HFFc6 (cell line): ENCODE results near the gene PSMD14. TPM values are rescaled to one million over a fixed set of nuclear protein-coding genes. Genes with fewer than 3 reads are reported as not detected.
"Not testable (repeated sequence)": the region's sequence is repeated elsewhere in the genome, so short reads cannot be mapped to it uniquely, and the experiment has no call there.

Experiments
- DNase-seq: peaks from one replicate; pipeline ENCODE4 v3.0.0-alpha.2; 2018
- H3K27ac Mint-ChIP-seq: 2 replicates; pipeline ENCODE4 v1.8.0; 2020; ENCODE audit warnings: mild to moderate bottlenecking, mixed read lengths
- H3K27me3 Mint-ChIP-seq: 2 replicates; pipeline ENCODE4 v1.8.0; 2021; ENCODE audit warnings: mild to moderate bottlenecking, moderate library complexity, mixed read lengths; ENCODE audit not compliant: insufficient read depth
- H3K36me3 Mint-ChIP-seq: 2 replicates; pipeline ENCODE4 v1.8.0; 2021; ENCODE audit warnings: low read depth, mixed read lengths
- H3K4me1 Mint-ChIP-seq: 2 replicates; pipeline ENCODE4 v1.8.0; 2020; ENCODE audit warnings: low read depth, mixed read lengths
- H3K4me3 Mint-ChIP-seq: 2 replicates; pipeline ENCODE4 v1.8.0; 2020; ENCODE audit warnings: mild to moderate bottlenecking, moderate library complexity, mixed read lengths
- H3K9me3 Mint-ChIP-seq: 2 replicates; pipeline ENCODE4 v1.8.0; 2020; ENCODE audit warnings: mild to moderate bottlenecking, mixed read lengths
- long read RNA-seq: library from polyadenylated mRNA; unstranded; transcript quantifications from one replicate; pipeline ENCODE4 v2.0.0, GENCODE V29; 2019
- total RNA-seq, 6 experiments: library from RNA; stranded (reverse); fragmentation: NEBNext Ultra II Directional; extraction: Animal tissue kit (Norgen Biotek cat#: 25700); gene quantifications; 2 replicates in 1 of 6; 3 replicates in 5 of 6; pipeline ENCODE4 v1.2.3, GENCODE V29; 2021
- TF ChIP-seq, protein P1 (sequence below): fragments of 200-600 bp; sonication (generic); IDR thresholded peaks from 2 replicates; pipeline ENCODE4 v1.5.0; 2021; ENCODE audit warnings: antibody characterized with exemption, mild to moderate bottlenecking

PSMD14 gene
- total RNA-seq, result 10 to 100 TPM; 74.7 to 88.8 (median 78.7) TPM
- long read RNA-seq, transcript PSMD14-201 (12 exons, 1,954 nt), result major isoform, 146 of 166 reads
- long read RNA-seq, partial matches to known transcripts, result 13 of 166 reads
- long read RNA-seq, other reads (novel, unspliced or antisense), result 7 of 166 reads

DNA sequence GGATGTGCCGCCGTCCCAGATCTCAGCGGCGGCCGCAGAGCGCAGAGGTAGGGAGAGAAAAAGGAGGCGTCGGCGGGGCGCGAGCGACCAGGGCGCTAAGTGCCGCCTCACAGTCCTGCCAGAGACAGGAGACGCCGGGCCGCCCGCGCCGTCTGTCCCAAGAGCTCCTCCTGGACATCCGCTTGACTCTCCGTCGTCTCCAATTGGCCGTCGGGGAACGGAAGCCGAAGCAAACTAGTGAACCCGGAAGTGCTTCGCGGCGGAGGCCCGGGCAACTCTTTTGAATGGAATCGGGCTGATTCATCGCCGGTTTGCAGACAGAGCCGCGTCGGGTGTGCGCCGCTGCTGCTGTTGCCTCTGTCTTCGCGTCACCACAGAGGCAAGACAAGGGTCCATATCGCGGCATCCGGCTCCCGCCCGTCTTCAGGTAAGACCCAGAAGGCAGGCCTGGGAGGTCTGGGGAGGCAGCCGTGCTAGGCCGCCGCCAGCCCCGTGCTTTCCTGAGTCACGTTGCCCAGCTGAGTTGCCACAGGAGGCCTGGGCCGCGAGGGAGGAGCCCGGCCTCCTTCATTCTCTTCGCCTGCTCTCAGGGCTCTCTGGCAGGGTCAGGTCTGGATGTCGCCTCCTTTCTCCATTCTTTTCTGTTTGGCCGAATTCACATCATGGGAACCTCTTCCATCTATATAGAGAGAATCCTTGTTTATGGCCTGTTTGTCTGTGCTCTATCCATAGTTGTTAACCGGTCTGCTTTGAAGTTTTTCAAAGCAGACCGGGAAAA is at the start of gene PSMD14:
Gene PSMD14 (plus strand): TSS at position 248 of the 778 bp plus-strand sequence. CDS start 10,401 bp downstream, outside the sequence.
- peak within 1 kb of the TSS; percentile 94 for H3K4me3 Mint-ChIP-seq
- H3K27ac Mint-ChIP-seq, result peak within 1 kb of the TSS; percentile 96
- H3K27me3 Mint-ChIP-seq, result peaks cover 2% of the 10 kb centered on the region; the same call in 1 of the 2 replicates
- DNase-seq, result peak; percentile 96
- TF ChIP-seq, protein P1, sequence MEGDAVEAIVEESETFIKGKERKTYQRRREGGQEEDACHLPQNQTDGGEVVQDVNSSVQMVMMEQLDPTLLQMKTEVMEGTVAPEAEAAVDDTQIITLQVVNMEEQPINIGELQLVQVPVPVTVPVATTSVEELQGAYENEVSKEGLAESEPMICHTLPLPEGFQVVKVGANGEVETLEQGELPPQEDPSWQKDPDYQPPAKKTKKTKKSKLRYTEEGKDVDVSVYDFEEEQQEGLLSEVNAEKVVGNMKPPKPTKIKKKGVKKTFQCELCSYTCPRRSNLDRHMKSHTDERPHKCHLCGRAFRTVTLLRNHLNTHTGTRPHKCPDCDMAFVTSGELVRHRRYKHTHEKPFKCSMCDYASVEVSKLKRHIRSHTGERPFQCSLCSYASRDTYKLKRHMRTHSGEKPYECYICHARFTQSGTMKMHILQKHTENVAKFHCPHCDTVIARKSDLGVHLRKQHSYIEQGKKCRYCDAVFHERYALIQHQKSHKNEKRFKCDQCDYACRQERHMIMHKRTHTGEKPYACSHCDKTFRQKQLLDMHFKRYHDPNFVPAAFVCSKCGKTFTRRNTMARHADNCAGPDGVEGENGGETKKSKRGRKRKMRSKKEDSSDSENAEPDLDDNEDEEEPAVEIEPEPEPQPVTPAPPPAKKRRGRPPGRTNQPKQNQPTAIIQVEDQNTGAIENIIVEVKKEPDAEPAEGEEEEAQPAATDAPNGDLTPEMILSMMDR, result no peak; the same call in 1 of the 2 replicates
- peaks cover 35% of the 10 kb centered on the region for H3K36me3 Mint-ChIP-seq
- peaks cover 40% of the 10 kb centered on the region for H3K4me1 Mint-ChIP-seq
- peaks cover 14% of the 10 kb centered on the region for H3K9me3 Mint-ChIP-seq

DNA sequence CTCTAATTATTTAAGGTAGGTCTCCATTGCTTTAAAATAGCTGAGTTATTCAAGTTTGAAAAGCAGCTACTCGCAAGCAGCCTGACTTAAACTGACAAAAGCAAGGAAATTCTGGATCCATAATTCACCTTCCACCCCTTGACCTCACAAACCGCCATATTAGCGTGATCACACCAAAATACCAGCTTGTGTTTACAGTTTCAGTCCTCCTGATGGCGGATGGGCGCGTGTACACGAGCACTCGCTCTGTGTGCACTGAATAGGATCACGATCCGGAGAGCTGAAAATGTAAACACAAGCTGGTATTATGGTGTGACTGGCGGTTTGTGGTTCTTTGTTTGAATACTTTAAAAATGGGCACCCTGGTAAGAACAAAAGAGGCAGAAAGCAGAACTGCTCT is 42.4 kb upstream of the PSMD14 start:
- no peaks in the 10 kb centered on the region for H3K36me3 Mint-ChIP-seq
- no peaks in the 10 kb centered on the region for H3K9me3 Mint-ChIP-seq
- H3K4me3 Mint-ChIP-seq, result no peak overlapping the region
- H3K27ac Mint-ChIP-seq, result no peak overlapping the region
- peaks cover 8% of the 10 kb centered on the region for H3K27me3 Mint-ChIP-seq
- no peaks in the 10 kb centered on the region for H3K4me1 Mint-ChIP-seq
- DNase-seq, result no peak
- TF ChIP-seq, protein P1, result no peak

DNA sequence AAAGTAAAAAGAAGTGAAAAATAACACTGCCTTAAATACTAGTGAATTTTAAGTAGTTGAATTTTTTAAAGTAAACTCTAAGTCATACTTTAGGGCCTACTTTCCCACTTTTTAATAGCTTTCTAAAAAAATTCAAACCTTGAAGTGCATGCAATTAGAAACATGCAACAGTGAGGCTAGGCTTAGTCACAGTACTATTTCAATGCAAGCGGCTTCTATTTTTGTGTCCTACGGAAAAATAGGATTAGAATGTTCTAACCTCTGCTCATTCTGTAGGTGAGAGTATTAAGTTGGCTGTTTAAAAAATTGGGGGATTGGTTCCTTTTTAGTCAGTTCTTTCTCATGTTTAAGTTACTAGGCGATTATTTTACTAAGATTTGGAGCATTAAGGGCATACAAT is 39.1 kb upstream of the PSMD14 start:
- H3K36me3 Mint-ChIP-seq, result no peaks in the 10 kb centered on the region

DNA sequence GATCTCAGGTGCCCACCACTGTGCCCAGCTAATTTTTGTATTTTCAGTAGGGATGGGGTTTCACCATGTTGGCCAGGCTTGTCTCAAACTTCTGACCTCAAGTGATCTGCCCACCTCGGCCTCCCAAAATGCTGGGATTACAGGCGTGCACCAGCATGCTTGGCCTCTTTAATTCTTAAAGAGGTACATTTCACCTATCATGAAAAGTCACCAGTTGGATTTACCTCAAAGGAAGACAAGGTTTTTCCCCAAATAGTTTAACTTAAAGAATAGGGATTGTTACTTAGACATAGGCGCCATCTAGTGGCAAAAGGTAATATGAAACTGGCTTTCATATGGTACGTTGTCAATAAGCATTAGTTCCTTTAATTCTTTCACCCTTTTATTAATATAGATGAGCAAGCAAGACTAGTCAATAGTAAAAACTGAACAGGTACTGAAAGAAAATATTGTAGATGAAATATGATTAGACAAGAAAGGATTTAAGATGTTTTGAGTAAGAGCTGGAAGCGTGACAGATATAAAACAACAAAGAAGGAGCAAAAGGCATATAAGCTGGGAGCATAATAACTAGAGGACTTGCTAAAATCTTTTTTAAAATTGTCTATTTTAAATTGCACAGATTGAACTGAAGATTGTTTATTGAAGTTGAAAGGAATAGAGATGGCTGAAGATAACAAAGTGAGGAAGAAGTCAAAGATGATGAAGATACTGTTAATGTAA is 35.0 kb upstream of the PSMD14 start:
- Mint-ChIP-seq H3K4me1 (no peaks in the 10 kb centered on the region; the same call in 1 of the 2 replicates), H3K4me3 (no peak overlapping the region; the same call in 1 of the 2 replicates)
- DNase-seq, result peak; percentile 45

More for the DNA sequence above, 39.1 kb upstream of the PSMD14 start:
- Mint-ChIP-seq H3K27me3 (no peaks in the 10 kb centered on the region; the same call in 1 of the 2 replicates), H3K27ac (no peak overlapping the region), H3K9me3 (no peaks in the 10 kb centered on the region), H3K4me1 (no peaks in the 10 kb centered on the region; the same call in 1 of the 2 replicates), H3K4me3 (no peak overlapping the region)
- no peak for DNase-seq
- TF ChIP-seq, protein P1, result no peak

DNA sequence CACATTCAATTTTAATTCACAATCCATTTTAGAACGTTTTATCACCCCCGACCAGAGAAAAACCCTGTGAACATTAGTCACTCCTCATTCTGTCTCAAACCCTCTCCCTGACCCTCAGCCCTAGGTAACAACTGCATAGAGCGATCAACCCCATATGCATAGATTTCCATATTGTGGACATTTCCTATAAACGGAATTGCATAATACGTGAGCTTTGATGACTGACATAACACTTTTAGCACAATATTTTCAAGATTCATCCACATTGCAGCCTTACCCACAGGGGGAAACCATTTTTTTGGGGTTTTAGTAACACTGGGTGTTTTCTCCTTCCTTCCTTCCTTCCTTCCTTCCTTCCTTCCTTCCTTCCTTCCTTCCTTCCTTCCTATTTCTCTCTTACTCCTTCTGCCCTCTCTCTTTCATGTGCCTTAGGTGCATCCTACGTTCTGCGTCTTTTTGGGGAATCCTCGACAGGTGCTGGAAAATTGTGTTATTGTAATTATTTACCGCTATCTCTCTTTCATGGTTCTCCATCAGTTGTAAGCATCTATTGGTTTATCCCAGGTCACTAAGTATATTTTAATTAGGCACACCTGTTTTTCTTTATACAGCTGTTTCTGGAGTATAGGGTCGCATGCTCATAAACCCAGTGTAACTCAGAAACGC is 29.5 kb upstream of the PSMD14 start:
- not testable (repeated sequence) for H3K9me3 Mint-ChIP-seq, H3K27ac Mint-ChIP-seq, H3K27me3 Mint-ChIP-seq, H3K4me1 Mint-ChIP-seq, H3K4me3 Mint-ChIP-seq, H3K36me3 Mint-ChIP-seq
- peak; percentile 35 for DNase-seq

More for the DNA sequence above, 35.0 kb upstream of the PSMD14 start:
- no peak overlapping the region for H3K27ac Mint-ChIP-seq
- peaks cover 5% of the 10 kb centered on the region; the same call in 1 of the 2 replicates for H3K27me3 Mint-ChIP-seq
- no peaks in the 10 kb centered on the region for H3K36me3 Mint-ChIP-seq
- H3K9me3 Mint-ChIP-seq, result no peaks in the 10 kb centered on the region
- TF ChIP-seq, protein P1, result peak; percentile 93

DNA sequence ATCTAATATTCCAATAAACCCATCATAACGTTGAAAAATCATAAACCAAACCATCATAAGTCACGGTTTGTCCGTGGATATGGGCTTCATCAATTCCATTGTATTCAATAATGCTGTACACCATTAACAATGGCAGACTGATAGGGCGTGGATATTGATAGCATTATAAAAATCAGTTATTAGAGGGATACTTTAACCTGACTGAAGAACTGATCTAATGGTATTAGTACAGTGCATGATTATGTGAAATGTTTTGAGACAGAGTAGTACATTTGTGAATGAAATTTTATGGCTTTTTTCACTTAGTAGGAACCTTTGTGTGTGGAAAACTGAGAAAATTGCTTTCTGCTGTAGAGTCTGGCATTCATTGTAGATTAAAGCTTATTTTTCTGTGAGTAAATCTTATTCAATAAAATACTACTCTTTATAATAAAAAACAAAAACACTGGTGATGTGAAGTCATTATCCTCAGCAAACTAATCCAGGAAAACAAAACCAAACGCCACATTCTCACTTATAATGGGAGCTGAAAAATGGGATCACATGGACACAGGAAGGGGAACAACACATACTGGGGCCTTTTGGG is 28.9 kb upstream of the PSMD14 start:
- not testable (repeated sequence) for H3K27me3 Mint-ChIP-seq, H3K4me1 Mint-ChIP-seq, H3K27ac Mint-ChIP-seq, DNase-seq, H3K9me3 Mint-ChIP-seq, H3K4me3 Mint-ChIP-seq, H3K36me3 Mint-ChIP-seq
